NCI-H510A treated with DMSO at 0.1 percent for 48 hours (cell line): Measurements from ENCODE around the gene CDK14.

ENCODE experiments used
- DNase-seq: peaks from one replicate; lab custom pipeline; 2025; lab: John Stamatoyannopoulos, UW

Gene CDK14

DNA sequence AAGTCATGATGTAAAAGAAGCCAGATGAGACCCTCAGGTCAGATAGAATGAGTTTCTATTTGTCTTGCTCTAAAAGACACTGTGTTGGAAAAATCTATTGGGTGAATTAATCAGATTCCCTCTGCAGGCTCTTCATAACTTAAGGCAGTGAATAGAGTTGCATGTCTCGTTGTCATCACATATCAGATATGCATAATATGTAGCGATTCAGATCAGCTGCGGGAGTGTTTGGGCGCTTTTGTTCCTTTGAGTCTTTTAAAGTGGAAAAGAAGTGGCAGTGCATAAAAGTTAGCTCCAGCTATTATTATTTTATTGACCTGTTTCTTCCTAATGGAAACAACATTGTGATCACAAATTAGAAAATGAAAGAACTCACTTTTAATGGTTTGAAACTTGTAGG is 84.4 kb downstream of the CDK14 start:
- DNase-seq = no peak

DNA sequence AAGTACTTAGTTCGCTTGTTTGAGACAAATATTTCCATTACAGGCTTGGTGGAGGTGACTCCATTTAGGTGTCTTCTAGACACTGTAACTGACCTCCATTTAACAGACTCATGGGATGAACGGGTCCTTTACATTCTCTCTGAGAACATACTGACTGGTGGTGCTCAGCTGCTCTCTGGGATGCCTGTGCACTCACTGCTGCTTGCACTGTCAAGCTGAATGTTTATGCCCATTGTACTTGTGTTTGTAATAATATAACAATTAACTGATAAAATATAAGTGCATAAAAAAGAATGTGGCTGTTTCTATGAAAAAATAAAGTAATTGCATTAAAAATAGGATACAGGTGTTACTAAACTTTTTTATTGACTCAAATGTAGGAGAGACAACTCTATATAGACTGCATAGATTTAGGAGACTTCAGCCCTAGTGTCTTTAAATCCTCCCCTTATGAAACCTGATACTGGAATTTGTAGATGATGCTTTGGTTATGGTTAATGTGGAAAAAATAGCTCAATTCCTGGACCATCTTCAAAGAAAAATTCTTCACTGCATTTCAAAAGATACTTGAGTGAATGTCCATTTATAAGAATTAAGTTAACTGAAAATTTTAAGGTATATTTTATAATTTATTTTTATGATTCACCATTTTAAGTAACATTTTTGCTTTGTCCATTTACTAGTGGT is 85.4 kb downstream of the CDK14 start:
- DNase-seq = peak; percentile 11

DNA sequence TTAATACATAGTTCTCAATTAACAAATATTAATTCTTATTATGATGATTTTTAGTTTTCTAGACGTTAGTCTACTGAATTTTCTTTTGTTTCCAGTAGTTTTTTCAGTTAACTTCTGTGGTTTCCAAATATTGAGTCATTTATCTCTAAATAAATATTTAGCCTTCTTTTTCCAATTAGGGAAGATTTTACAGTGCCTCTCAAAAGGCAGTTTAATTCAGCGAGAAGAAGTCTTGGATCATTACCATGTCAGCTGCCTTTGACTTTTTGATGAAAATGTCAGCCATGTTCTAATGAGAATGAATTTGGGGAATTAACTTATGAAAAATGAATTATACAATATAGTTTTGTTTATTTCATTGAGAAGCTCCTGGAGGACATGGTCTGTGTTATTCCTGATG is 90.0 kb downstream of the CDK14 start:
- DNase-seq = no peak

DNA sequence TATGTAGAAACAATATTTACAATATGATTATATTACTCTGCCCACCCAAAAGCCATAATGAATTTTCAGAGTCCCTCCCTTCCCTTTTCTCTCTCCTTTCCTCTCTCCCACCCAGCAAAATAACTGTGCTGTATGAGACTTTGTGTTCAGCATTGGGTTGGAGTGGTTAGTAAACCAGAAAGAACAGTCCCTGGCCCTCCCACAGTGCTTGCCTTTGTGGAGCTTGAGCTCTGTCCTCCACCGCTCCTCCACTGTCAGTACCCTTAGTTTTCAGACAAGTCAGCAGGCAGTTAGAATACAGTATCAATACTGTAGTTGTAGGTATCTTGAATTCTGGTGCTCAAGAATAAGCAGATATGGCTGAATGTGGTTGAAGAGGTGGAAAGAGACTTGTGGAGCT is 92.7 kb downstream of the CDK14 start:
- no peak for DNase-seq

DNA sequence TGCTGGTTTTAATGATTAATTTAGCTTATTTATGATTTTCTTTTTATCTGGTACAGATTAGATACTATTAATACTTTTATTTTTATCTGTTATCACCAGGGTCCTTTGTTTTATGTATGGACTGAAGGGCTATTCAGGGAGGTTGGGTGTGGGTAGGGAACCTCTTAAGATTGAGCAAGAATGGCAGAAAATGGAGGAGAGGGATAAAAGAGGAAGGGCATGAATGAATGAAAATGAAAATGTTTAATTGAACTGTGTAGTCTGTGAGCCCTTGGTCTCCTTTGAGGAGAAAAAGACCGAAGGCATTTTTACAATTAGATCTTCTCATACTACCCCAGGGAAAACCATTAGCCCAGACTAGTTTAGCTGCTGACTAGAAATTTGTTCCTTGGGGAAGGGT is 93.1 kb downstream of the CDK14 start:
- no peak for DNase-seq

DNA sequence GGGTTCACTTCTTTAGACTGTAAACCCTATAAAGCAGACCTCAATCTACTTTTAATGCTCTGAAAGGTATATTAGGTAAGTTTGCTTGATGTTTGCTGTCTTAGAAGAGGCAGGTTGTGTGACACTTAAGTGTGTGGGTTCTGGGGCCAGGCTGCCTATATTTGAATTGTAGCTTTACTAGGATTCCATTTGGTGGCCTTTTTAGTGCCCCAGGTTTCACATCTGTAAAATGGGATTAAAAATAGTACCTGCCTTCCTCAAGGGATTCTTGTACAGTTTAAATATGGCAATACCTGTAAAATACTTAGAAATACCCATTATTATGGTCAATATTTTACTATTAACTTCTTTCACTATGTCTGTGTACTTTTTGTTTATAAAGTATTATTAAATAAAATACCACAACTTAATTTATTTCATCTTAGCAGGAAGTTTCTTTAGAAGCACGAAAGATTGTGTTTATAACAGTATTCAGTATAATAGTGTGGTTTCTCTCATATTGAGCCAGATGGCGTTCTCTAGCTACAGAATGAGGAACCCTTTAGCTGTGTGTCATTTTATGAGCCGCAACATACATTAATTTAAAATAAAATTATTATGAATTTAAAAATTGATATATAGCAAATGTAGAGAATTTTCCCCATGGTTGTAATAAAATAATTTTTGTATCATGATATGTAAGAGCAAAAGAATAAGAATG is 94.2 kb downstream of the CDK14 start:
- no peak for DNase-seq

DNA sequence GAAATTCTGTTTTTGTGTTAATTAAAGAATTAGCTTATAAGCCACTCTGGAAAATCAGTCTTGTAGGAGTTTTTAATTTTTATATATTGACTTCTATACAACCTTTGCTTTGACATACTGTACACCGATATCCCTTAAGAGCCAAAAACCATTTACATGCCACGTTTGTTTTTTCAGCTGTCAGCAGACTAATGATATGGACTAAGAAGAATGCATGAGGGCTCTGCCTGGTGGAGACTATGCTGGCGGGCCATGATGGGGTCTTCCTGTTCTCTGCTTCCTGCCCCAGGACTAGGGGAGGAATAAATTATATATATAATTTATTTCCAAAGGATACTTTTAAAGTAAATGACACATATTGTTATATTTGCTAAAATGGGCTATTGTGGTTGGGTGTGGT is 96.3 kb downstream of the CDK14 start:
- DNase-seq = no peak

DNA sequence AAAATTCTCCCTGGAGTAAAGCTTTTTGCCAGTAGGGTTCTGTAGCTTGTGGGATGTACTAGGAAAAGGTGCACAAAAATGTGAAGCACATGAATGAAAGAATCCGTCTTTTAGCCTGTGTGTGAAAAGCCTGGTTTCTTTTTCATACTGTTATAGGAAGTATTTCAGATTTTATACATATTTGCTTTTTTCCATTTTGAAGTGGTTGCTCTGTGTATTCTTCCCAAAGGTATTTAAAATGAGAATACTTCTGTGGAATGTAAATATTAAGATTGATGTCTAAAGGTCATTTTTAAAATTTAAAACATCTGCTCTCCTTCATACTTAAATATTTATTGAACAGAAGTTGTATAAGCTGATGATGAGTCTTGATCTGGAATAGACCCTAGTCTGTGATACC is 96.8 kb downstream of the CDK14 start:
- no peak for DNase-seq

DNA sequence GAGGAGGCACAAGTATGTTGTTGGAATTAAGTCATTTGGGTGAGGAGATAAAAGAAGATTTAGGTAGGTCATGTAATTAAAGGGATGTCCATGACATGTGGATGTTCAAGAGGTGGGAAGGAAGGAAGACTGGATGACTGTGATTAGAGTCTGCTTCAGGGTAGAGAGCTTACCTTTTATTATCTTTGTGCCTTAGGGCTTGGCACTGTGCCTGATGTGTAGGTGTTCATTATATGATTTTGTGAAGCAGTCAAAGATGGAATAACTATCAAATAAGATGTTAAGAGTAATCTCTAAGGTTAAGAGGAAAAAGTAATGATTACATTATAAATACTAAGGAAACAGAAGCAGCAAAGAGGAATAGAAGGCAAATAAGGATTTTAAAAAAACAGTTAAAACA is 97.8 kb downstream of the CDK14 start:
- DNase-seq = no peak

DNA sequence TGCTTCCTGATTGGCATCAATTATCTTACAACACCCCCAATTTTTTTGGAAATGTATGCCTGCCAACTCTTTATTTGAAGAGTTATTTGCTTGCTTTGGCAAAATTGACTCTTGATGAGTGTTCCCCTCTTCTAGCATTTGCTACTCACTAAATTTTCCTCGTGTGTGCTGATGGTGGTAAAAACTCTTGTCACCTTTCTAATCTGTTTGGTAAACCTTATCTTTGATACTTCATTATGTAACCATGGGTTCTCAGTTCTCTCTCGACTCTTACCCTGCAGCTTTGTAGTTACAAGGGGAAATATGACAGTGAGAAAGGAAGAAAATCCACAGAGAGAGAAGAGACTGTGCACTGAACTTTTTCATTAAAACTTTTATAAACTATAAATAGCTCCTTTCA is 102.5 kb downstream of the CDK14 start:
- no peak for DNase-seq

DNA sequence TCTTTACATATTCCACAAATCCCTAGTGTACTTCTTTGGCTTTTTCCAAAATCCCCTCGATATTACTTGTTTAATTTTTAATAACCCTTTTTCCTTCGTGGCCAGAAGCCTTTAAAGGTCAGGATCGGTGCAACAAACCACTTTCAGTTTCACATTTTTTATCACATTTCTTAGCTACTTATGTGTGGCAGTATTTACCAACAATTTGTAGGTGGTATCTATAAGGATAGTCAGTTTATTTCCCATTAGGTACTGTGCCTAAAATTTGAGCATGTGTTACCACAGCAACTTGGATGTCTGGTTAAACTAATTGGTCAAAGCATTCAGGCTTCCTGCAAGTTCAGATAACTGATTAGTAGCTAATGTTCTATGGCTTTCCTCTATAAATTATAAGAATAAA is 104.9 kb downstream of the CDK14 start:
- no peak for DNase-seq

DNA sequence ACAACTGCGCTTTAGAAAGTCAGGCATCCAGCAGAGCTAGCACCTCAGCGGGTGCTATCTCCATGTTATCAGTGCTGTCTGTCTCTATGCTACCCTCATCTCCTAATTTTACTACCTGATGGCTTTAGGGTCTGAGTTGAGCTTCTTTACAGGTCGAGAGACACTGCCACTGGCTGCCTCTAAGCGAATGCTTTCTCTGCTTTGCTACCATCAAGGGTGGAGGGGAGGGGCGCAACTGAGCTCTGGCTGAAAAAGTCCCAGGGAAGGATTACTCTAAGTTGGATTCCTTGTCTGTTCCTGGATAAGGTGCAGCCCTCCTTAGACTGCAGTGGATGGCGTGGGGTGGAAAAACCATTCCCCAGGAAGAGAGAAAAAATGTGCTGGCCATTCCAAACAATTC is 105.7 kb downstream of the CDK14 start:
- no peak for DNase-seq

DNA sequence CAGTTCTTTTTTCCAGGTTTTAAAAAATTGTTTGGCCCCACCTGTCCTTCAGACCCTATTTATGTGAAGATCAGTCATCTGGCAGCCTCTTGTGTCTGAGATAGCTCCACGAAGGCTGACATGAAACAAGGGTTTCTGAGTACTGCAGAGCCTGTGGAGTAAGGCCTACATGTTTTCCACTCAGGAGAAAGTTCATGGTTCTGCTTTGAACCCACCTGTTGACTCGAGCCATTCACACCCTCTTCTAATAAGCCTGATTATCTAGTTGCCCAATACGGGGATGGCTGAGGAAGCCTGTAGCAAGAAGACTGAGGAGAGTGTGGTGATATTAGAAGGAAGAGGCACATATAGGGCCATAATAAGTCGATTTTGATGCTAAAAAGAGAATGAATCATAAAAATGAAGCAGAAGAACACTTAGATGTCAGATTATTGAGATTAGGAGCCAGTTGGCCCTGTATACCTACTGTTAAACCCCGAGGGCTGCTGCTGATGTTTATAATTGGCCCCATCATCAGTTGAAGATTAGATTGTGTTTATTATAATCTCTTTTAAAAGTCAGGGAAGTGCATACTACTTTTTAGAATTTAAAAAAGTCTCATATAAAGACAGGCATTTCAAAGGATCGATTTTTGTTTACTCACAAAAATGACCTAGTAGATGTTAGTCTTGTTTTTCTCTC is 109.4 kb downstream of the CDK14 start:
- DNase-seq = peak; percentile 16

DNA sequence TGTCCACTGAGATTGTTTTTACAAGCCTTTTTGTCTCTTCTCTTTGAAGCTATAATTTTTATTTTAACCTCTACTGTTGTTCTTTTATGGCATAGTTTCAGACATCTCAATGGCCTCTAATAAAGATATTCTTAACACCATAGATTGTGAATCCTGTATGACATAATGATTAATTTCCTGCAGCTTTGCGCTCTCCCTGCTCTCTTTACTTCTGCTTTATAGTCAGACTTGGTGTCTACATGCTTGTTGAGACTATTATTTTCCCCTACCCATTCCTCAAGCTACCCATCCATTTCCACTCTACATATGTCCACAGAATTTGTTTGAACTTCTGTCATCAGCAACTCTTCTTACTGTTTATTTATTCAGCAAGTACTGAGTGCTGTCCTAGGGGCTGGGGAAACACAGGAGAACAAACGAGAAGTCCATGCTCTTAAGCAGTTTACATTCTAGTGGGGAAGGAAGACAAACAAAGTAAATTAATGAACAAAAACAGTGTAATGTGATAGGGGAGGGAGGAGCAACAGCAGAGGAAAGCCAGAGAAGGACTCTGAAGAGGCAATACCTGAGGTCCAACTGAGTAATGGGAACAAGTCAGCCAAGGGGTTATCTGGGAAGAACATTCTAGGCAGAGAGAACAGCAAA is 110.1 kb downstream of the CDK14 start:
- peak; percentile 91 for DNase-seq

DNA sequence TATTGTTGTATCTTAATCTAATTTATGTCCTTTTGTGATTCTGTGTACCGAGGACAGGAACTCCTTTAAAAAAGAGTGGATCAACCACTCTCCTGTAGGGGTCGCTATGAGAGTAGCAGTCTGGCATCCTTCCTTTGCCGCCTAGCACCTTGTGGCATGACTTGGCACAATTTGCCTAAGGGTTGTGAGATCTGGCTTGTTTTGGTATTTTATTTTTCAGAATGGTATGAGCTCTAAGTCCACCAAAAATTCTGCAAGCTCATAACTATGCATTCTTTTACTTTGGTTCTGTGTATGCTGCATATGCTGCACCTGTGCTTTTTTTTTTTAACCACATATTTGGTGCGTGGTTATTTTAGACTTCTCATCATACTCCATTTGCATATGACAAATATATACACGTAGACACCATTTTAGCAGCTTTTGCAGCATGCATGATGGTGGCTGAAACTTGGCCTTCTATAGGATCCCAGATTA is 112.8 kb downstream of the CDK14 start:
- no peak for DNase-seq

DNA sequence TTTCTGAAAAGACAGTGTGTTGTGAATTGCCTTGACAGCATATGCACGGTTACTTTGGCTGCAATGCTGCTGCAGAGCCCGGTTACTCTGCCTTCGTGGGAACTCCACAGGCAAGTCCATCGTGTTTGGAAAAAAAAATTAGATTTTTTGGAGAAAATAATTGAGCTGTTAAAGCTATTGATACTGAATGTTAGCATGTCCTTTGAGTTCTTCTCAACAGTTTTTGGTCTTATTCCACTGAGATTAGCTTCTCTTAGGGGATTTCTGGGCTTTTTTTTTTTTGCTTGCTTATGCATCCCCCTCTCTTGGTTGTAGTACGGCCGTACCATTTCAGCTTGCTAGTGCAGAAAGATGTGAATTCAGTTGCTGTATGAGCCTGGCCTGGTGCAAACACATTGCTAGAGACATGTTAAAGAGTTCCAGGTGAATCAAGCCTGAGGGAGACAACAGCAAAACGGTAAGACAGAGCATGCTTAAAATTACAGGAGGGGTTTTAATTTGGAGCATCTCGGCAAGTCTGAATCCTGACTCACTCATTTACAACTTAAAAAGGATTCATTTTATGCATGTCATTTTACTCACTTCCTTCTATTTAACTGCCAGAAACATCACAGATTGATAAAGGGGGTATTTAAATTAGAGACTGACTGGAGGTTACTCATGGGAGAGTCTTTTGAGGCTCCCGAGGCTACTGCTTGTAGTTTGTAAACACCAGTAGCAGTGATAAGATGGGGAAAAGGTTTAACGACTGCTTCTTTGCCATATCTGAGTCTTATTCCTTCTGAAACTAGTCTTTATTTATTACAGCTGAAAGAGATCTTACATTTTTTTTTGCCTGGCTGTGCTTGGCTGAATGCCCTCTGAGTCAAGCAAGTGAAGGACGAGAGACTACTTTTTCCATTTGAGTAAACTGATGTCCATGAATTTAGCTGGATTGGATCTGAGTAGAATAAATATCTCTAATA is 113.7 kb downstream of the CDK14 start:
- no peak for DNase-seq

DNA sequence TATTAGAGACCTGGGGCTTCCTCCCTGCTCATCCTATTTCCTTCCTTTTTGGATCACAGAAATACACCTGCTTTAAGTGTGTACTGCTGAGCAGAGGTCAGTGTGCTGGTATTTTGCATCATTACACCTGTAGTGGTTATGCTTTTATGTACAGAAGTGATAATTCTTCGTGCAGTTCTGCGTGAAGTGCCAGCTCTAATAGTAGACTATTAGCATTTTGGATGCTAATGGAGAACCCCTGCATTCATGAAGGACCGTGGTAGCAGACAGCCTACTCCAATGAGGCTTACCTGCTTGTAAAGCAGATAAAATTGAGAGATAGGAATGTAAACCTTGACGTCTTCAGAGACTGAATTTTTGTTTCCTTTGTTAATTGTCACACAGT is 114.3 kb downstream of the CDK14 start:
- no peak for DNase-seq

DNA sequence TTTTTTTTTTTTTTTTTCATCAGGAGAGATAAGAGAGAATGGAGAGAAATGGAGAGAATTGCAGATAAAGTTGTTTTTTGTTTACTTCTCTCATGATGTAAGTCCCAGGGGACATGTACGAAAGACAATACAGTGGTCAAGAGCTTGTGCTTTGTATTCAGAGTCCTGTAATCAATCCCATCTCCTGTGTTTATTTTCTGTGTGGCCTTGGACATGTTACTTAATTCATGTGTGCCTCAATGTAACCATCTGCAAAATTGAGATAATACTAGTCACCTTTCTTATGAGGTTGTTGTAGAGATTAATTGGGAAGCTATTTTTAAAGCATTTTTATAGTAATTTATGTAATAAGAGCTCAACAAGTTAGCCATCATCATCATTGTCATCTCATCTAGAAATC is 117.5 kb downstream of the CDK14 start:
- no peak for DNase-seq

DNA sequence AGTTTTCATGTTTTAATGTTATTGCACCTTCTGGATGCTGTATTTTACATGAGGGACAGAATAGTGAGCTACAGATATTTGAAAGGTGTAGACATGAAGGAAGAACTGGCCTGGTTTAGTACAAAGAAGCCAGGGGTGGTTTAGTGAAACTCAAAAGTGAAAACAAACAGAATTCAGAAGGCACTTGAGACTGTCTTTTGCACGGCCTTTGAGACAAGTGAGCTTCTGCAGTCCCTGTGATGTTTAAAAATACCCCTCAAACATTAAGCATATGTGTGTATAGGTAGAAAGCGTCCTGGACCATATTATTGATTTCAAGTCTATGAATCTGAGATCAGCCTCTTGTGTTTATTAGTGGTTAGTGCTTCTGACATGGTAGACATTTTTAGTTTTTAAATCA is 118.9 kb downstream of the CDK14 start:
- DNase-seq = no peak

DNA sequence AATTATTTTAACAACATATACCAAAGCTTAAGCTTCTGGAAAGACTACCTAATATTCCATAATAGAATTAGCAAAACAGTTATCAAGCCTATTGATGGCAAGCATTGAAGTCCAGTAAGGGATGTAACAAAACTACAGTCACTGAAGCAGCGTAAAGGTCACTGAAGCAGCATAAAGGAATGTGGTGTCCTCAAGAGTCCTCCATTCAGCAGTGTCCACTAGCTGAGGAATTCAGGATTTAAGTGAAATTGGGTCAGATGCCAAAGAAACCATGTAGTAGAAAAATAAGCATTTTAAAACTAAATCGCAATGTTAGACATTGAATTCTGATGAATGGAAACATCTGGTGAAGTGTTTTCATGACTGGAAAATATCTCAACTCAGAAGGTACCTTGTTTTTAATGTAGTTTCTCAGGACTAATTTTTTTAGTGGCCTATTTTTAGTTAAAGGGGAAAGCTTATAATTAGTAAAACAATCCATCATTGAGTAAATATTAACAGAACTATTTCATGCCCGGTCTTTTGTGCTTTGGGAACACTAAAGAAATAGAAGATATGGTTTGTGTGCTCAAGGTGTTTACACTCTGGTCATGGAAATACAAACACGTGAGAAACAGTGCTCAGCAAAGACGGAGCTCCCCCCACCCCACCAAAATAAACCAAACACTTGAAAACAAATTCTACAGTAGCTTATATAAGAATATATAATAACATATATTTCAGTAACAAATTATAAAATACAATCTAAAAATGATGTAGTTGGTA is 121.4 kb downstream of the CDK14 start:
- DNase-seq = no peak

DNA sequence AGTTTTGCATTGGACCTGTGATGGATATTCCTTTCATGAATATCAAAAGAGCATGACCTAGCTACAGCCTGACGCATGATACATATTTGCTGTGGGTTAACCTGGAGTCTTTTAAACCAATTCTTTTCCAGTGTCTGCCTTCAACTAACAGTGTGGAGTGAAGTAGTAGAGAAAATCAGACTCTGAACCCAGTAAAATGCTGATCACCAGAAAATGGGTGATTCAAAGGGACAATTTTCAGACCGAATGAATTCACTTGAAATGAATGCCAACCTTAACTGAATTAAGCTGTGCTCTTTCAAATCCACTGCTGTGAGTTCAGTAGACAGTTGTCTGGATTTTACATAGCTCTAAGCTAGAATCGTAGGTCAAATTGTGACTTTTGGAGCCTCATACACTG is 123.0 kb downstream of the CDK14 start:
- no peak for DNase-seq
